NCI-H2107 treated with DMSO at 0.1 percent for 48 hours (cell line): ENCODE measurements around the gene DOCK9.

Experiments
- DNase-seq: peaks from one replicate; lab custom pipeline; 2025; ENCODE audit not compliant: unreplicated experiment; lab: John Stamatoyannopoulos, UW

Gene DOCK9

DNA sequence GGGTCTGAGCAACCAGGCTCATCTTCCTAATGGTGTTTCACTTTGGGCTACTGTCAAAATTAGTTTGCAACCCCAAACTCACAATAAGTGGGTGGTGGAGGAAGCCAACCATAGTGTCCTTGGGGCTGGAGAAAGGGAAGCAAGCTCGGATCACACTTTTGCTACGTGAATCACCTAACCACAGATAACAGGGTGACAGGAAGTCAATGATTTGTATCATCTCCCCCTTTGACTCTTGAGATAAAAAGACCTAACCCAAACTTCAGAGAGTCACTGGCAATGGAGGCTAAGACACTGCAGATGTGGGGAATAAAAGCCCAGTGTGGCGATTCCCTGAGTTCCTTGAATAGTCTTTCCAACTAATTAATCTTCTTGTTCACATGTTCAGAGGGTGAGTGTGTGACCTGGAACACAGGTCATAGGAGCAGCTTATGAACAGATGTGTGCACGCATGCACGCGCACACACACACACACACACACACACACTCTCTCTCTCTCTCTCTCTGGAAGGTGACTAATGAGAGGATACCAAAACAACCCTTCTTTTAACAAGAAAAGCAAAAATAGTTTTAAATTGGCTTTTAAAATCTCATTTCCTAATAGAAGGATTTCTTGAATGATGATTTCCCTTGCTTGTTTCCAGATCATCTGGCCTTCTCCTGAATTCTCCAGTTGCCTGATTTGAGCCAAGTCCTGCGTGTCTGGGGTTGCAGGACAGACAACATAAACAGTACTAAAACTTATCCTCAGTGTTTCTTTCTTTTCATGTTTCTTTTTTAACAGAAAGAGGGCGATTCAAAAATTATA lies 21.2 kb upstream of the DOCK9 start:
- no peak for DNase-seq

DNA sequence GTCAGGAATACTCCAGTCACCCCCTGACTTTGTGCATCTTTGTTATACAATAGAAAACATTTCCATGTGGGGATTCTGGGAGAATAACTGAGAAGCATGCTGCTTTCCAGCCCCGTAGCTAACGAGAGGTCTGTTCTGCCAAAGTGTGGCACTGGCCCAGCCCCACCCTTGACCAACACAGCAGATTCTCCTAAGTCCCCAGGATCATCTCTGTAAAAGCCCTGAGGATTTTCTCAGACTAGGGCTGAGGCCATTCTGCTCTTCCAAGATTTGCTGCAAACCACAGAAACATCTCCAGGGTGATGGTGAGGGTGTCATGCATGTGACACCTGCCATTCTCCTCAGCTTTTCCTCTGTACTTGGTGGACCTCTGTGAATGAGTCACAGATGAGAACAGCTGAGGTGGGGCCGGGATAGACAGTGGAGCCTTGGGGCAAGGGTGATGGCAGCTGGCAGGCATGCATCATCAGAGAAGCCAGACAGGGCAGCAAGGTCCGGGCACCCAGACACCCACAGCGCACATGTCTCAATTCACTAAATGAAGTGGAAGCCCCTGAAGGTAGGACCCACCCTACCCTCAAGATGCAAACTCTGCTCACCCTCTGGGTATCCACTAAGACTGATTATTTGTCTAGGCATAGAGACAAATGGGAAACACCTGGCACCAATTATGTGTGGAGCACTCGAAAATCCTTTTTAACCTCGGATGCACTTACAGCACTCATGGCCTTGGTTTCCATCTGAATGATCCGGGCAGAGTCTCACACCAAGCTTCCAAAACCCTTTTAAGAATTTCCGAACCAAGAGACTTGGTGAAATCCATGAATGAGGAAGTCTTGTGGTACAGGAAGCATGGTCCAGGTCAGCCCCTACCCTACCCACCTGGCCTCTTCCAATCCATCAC lies 20.1 kb upstream of the DOCK9 start:
- DNase-seq: peak; percentile 46

DNA sequence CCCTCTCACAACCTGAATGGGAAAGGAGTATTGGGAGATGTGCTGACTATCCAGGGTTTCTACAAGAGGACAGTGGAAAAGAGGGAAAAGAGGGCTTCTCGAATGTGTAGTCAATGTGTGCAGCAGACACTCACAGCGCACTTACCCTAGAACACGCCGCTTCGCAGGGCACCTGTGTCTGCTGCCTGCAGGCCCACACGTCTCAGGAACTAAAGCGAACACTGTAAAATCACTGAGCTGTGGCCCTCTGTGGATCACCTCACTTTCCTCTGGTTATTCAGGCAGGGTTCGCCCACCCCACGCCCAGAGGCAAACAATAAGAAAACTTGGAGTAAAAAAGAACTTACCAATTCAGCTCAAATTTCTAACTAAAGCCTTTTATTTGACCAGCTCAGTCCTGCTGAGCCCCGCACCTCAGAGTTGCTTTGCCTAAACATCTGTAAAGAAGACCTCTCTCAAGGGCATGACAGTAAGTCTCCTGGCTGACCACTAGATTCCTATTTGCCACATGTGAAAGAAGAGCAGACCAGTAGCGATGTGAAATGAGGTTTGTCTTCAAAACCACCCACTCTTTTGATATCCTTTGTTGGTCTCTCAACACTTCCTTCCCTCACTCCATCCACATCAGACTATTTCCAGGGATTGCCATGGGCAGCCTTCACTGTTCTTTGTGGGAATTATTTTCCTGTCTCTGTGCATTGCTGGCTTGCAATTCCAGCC lies 19.3 kb upstream of the DOCK9 start:
- DNase-seq: no peak

DNA sequence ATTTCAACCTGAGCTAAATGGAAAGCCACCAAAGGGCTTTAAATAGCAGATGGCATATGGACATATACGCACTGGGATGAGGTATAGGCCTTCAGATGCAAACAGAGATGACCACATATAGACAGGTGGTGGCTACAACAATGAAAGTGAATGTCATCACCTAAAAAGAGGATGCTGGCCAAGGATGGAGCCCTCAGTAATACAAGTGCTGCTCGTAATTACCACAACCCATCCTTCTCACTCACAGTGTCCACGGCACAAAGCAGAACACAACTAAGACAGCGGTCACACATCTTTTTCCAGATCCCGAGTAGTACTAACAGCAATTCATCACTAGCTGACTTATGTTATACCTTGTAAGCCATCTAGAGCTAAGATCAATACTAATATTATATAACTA lies 18.2 kb upstream of the DOCK9 start:
- DNase-seq: no peak

DNA sequence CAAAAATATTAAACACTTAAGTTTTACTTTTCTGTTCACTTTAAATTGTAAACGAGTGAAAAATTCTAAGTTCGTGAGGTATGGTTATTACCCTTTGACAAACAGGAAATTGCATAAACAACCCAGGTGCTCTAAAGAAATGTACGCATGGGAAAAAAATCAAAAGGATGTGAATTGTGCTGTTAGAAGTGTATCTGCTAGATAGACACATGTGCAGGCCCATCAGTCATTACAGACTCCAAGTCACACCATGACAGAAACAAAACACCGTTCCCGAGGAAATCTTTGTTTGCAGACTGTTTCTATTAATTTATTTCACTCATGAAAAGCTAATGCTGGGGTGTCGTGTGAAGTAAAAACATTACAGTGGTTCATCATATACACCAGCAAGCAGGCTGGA lies 17.0 kb upstream of the DOCK9 start:
- DNase-seq: no peak

DNA sequence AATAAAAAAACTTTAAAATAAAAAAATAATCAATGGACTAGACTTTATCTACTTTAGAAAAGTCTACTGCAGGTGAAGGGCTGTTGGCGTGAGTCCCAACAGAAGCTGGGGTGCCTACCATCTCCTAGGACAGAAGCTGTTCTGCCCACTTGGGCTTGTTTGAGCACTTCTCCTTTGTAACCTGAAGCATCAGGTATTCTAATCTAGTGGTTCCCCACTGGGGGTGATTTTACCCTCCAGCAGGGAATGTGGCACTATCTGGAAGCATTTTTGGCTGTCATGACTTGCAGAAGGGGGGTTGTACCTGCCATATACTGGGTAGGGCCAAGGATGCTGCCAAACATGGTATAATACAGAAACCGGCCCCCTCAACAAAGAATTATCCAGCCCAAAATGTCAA lies 16.2 kb upstream of the DOCK9 start:
- peak; percentile 40 for DNase-seq

DNA sequence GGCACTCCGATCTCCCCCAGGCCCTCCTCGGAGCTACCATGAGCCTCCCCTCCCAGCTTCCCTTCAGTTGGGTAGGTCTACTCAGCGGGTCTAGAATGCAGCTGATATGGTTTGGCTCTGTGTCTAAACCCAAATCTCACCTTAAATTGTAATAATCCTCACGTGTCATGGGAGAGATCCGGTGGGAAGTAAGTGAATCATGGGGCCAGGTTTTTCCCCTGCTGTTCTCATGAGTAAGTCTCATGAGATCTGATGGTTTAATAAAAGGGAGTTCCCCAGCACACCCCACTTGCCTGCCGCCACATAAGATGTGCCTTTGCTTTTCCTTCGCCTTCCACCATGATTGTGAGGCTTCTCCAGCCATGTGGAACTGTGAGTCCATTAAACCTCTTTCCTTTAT lies 14.5 kb upstream of the DOCK9 start:
- no peak for DNase-seq

DNA sequence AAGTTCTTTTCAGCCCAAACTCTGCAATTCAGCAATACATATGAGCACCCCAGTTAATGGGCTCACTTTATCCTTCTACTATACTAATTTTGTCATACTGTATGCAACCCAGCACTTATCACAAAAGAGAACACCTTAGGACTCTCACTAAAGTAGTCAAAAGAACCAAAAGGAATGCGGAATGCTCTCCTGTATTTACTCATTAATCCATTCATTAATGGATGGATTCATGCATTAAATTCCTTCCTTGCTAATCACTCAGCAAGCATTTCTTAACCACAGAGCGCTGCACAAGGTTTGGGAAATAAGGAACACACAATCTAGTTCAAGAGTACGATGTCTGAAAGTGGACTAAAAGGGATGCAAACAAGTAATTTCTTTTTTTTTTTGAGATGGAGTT lies 12.8 kb upstream of the DOCK9 start:
- no peak for DNase-seq

DNA sequence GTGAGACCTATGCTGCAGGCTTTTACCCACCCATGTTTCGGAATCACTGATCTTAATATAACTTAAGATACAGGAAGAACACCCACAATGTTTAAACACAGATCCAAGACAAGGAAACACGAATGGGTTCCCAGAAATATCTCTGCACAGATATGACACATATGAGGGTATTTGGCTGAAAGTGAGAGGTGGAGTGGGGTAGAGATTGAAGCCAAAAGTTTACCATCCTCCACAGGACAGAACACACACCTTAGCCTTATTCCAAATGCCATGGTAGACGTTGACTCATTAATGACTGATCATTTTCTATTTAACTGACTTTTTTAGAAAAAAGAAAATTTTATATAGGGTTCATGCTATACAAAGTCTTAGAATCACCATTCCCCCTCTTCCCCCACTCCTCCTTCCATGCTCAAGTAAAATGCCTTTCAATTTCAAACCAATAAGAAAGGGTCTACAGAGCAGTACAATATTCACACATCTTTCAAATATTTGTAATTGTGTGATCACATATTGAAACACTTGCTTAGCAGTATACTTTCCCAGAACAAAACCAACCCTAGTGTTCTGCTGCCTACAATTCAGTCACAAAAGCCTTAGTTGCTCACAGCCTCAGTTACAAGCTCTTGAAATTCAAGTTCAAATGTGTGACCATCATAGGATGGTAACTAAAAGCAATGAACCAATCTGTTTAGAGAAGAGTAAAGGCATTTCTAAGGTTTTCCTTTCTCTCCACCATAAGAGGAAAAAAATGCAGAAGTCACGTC lies 11.8 kb upstream of the DOCK9 start:
- no peak for DNase-seq

DNA sequence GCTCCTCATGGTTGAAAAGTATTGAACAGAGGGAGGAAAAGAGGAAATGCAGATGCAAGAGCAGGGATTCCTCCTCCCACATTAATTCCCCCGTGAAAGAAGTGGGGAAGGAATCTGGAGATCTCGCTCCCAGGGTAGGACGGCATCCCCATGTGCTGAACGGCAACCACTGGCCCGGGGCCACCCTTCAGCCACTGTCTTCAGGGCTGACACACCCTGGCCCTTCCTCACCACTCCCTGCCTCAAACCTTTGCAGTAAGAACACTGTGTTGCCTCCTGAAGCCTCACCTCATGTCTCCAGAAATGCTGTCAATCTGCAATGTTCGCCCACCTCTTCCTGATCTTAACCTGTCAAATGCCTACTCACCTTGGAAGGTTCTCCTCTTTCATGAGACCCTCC lies 10.9 kb upstream of the DOCK9 start:
- no peak for DNase-seq

DNA sequence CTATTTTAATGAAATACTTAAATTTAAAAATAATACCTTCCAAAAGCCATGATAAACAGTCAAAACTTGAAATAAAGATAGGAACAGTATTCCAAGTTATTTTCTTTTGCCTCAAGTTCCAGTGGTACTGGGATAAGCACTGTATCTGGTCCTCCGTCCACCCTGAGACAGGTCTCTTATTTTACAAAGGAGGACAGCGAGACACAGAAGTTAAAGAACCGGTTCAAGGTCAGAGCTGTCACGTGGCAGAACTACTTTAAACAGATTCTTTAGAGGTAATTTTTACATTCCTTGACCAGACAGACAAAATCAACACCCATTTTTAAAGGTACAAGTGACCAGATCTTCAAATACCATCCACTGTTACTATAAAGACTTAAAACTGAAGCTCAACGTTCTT lies 10.4 kb upstream of the DOCK9 start:
- DNase-seq: no peak

DNA sequence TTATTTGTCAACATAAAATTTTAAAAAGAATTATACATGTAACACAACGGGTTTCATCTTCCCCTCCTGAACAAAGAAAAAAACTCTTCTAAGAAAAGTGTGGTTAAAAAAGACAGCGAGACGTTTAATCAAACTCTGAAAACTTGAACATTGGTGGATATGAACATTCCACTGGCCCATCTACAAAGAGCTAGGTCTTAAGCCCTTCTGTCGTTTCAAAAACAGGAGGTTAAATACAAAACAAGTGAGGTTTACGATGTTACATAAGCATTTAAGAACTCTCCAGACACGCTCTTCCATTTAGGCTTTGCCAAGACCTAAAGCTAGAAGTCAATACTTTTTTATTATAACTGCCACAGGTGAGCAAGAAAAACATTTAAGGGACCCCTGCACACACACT lies 9.4 kb upstream of the DOCK9 start:
- DNase-seq: no peak

DNA sequence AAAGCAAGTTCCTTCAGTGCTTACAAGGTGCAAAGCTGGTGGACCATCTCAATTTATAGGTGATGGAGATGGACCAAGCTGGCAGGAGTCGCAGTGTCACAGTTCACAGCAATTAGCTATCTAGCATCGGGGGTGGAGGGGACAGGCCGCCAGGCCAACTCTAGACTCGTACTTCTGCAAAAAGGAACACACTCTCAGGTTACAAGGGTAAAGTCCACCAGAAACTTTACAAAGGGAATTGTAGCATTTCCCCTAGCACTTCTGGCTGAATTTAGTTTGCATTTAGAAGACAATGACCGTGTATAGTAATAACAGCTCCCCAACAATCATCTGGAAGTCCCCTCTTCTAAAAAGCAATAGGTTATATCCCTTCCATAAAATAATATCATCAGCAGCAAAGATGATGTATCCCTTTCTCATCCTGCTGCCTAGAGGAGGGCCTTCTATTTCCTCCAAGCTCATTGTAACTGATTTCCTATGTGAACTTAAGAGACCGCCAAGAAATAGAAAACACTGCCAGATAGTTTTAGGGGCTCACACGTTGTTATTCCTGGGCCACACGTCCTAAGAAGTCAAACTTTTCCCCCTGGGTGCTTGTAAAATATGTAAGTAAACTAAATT lies 8.5 kb upstream of the DOCK9 start:
- DNase-seq: no peak

DNA sequence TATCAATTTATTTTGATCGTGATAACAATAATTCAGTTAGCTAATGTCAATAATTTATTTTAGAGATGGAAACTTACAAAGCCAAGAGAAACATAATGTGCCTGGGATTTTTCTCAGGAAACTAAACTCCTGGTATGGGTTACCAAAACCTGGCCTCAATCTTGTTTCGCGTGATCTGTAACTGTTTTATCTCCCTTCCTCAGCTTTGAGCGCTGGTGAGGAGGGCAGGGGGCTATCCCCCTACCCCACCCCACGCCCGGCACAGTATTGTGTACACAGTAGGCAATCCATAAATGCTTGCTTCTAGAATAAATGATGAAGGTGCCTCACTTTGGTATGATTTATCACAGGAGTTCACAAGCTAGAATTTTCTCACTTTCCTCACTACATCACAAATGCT lies 7.7 kb upstream of the DOCK9 start:
- no peak for DNase-seq

DNA sequence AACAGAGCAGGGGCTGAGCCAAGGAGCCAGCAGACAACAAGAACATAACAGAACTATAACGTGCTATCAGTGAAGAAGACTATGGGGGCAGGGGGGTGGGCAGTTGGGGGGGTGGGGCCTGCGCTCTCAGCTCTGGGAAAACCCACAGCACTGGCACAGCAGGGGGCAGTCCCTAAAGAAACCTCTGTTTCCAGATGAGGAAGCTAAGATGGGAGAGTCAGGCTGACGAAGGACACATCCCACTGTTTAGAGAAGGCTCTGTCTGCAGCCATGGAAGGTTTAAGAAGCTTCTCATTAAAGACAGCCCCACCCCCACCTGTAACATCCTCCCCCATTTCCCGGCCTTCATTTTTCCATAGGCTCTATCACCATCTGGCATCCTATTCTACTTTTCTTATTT lies 7.1 kb upstream of the DOCK9 start:
- no peak for DNase-seq

DNA sequence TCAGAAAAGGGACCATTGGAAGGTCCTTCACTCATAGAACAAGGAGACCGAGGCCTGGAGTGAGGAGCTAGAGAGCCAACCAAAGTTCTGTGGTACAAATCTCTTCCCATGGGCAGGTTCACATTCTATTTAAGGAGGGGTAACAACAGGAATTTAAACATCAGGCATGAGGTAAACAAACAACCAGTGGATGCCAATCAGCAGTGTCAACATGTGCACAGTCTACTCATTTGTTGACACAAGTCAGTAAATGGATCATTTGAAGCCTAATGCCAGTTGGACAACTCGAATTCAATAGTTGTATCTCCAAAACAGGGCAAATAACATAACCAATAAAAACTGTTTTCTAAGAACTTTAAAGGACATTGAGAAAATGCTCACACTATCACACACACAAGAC lies 6.3 kb upstream of the DOCK9 start:
- no peak for DNase-seq

DNA sequence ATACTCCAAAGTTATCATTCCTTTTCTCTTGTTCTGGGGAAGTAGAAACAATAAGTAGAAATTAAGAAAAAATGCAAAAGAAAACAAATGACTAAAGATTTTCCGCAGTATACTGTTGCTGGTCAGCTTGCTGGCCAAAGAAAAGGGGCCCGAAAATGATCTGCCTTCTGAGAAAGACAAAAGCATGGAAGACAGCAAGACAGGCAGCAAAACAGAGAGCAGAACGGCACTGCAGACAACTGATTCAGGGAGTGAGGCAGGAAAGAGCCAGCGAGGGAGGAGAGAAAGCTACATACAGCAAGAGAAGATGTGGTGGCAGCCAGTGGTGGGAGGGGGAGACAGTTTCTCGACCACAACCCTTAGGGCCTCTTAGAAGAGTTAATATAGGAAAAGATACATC lies 5.3 kb upstream of the DOCK9 start:
- DNase-seq: no peak

DNA sequence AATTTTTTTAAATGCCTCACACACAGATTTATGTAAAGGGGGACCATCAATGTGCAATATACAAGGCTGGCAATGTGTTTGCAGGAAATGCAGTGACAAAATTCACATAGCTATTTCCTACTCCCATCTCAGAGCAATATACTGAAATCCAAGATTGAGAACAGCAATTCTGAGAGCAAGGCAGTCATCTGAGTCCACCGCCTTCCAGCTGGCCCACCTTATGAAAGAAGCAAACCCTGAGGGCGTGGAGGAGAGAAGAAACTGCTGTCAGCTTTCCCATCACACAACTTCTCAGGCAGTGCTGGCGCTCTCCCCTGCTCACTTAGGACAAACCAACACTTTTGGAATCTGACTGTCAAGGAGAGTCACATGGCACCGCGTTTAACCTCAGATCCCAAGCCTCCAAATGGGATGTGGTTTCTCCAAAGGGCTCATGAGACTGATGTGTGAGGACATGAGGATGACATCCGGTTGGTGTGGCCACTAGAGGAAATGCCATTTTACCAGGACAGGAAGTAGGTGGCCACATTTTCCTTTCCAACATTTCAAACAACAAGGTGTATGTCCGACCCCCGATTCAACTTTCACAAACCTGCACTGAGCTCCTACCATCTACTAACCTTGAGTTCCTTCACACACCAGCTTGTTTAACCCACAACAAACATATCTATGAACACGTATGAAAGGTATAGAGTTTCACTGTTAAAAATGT lies 3.7 kb upstream of the DOCK9 start:
- no peak for DNase-seq

DNA sequence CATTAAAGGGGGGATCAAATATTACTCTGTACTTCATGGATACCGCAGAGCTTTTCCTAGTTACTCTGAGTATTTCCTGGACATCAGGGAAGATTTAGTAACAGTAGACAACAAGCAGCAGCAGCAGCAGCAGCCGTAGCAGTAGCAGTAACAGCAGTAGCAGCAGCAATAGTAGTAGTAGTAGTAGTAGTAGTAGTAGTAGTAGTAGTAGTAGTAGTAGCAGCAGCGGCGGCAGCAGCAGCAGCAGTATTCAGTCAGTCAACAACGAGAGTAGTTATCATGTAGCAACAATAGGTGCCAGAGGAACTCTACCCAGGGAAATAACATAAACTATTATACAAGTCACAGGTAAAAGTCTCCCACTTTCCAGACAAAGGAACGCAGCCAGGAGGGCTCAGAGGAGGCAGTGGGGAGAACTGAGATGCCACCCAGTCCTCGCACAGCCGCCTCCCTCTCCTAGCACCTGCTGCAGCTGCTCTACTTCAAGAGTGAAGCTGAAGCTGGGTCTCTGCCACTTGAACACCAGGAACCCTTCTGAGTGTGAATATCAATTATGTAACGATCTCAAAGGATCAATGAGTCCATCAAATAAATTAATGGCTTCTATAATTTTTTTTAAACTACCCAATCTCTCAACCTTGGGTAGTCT lies 1.3 kb upstream of the DOCK9 start:
- DNase-seq: peak; percentile 82
